Measurements from ENCODE around the gene DYNLRB1. TPM values are rescaled to one million over a fixed set of nuclear protein-coding genes. Genes with fewer than 3 reads are reported as not detected.

DYNLRB1 gene
- total RNA-seq, 1 donor from 2014 or later = 193 TPM

GRCh38 chr20:34547844-34548613, 31.8 kb downstream of the DYNLRB1 start:
- no peak for DNase-seq (ENCODE audit: low read depth)
- no peak overlapping the region for H3K4me3 ChIP-seq (ENCODE audit: low read depth, low read length)
- TF ChIP-seq, protein P1, sequence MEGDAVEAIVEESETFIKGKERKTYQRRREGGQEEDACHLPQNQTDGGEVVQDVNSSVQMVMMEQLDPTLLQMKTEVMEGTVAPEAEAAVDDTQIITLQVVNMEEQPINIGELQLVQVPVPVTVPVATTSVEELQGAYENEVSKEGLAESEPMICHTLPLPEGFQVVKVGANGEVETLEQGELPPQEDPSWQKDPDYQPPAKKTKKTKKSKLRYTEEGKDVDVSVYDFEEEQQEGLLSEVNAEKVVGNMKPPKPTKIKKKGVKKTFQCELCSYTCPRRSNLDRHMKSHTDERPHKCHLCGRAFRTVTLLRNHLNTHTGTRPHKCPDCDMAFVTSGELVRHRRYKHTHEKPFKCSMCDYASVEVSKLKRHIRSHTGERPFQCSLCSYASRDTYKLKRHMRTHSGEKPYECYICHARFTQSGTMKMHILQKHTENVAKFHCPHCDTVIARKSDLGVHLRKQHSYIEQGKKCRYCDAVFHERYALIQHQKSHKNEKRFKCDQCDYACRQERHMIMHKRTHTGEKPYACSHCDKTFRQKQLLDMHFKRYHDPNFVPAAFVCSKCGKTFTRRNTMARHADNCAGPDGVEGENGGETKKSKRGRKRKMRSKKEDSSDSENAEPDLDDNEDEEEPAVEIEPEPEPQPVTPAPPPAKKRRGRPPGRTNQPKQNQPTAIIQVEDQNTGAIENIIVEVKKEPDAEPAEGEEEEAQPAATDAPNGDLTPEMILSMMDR (conservative IDR thresholded peaks at IDR 0.05; ENCODE audit: low read depth, low read length) = no peak

DNA sequence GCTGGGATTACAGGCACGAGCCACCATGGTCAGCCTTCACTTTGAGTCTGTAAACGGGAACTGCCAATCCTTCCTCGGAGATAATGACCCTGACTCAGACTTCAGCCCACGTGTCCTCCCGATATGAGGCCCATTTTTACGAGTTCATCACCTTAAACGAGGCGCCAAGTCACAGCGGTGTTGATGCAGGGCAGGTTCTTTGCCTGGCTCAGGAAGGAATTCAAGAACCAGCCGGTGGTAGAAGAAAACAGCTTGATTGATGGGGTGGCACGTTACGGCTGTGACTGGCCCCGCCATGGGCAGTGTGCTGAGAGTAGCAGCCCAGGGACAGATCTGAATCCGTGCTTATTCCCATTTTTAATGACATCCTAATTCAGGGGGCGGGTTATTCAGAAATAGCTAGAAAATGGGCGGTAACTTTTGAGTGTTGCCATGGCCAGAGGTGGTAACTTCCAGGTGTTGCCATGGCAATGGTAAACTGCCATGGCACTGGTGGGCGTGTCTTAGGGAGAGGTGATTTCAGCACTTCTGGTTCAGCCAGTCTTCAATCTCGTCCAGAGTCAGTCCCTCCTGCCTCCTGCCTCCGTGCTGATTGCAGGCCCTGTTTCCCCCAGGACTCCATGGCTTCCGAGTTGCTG, 33.2 kb downstream of the DYNLRB1 start:
- H3K4me3 ChIP-seq (ENCODE audit: low read depth, low read length) = no peak overlapping the region
- TF ChIP-seq, protein P1 (conservative IDR thresholded peaks at IDR 0.05; ENCODE audit: low read depth, low read length) = no peak
- no peak for DNase-seq (ENCODE audit: low read depth)

GRCh38 chr20:34549929-34550305, 33.7 kb downstream of the DYNLRB1 start:
- TF ChIP-seq, protein P1 (conservative IDR thresholded peaks at IDR 0.05; ENCODE audit: low read depth, low read length) = no peak
- no peak overlapping the region for H3K4me3 ChIP-seq (ENCODE audit: low read depth, low read length)

DNA sequence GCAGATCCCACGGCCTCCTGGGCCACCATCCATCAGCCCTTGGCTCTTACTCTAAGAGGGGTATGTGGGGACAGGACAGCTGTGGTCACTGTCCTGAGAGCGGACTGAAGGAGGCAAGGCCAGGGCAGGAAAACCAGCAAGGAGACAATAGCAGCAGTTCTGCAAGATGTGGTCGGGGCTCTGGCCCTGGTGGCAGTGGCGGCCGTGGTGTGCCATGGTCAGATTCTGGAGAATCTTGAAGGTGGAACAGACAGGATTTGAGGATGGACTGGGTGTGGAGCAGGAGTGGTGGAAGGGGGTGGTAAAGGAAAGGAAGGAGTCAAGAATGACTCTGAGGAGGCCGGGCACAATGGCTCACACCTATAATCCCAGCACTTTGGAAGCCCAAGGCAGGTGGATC, 36.3 kb downstream of the DYNLRB1 start:
- no peak overlapping the region for H3K4me3 ChIP-seq (ENCODE audit: low read depth, low read length)
- TF ChIP-seq, protein P1 (conservative IDR thresholded peaks at IDR 0.05; ENCODE audit: low read depth, low read length) = no peak
- no peak for DNase-seq (ENCODE audit: low read depth)

More at GRCh38 chr20:34549929-34550305, 33.7 kb downstream of the DYNLRB1 start:
- no peak for DNase-seq (ENCODE audit: low read depth)

- TF ChIP-seq, protein P1 (conservative IDR thresholded peaks at IDR 0.05; ENCODE audit: low read depth, low read length) = no peak
- no peak overlapping the region for H3K4me3 ChIP-seq (ENCODE audit: low read depth, low read length)
- no peak for DNase-seq (ENCODE audit: low read depth)
Measured at GRCh38 chr20:34553366-34553867, 37.2 kb downstream of the DYNLRB1 start.

- DNase-seq (ENCODE audit: low read depth) = no peak
- TF ChIP-seq, protein P1 (conservative IDR thresholded peaks at IDR 0.05; ENCODE audit: low read depth, low read length) = no peak
- H3K4me3 ChIP-seq (ENCODE audit: low read depth, low read length) = peak overlapping the region; percentile 86
Measured at GRCh38 chr20:34557936-34558319, 41.7 kb downstream of the DYNLRB1 start.
